ENCODE results near the gene ARHGAP26.

Gene ARHGAP26

GRCh38 chr5:142746532-142747433 lies 23.4 kb upstream of the ARHGAP26 start:
- Histone ChIP-seq H3K4me3 (no peak overlapping the region), H3K27ac (peak overlapping the region in 1 of 21 experiments; percentile 39)

- Histone ChIP-seq H3K4me3 (no peak overlapping the region), H3K27ac (peak overlapping the region in 5 of 21 experiments; percentile 19 to 69 (median 39))
These were observed 22.0 kb upstream of the ARHGAP26 start for GRCh38 chr5:142748132-142748531.

- Histone ChIP-seq H3K4me3 (no peak overlapping the region), H3K27ac (peak overlapping the region in 5 of 21 experiments; percentile 7 to 69 (median 20))
These were observed 21.5 kb upstream of the ARHGAP26 start for GRCh38 chr5:142748568-142749249.

GRCh38 chr5:142749321-142749720 lies 20.9 kb upstream of the ARHGAP26 start:
- Histone ChIP-seq H3K4me3 (no peak overlapping the region), H3K27ac (no peak overlapping the region)

GRCh38 chr5:142753116-142753631 lies 17.0 kb upstream of the ARHGAP26 start:
- Histone ChIP-seq H3K27ac (peak overlapping the region in 4 of 21 experiments; percentile 33 to 39 (median 37)), H3K4me3 (no peak overlapping the region)

GRCh38 chr5:142754031-142754430 lies 16.1 kb upstream of the ARHGAP26 start:
- no peak overlapping the region for H3K4me3 ChIP-seq
- peak overlapping the region in 1 of 21 experiments; percentile 39 for H3K27ac ChIP-seq

- no peak overlapping the region for H3K27ac ChIP-seq
- no peak overlapping the region for H3K4me3 ChIP-seq
These were observed 13.6 kb upstream of the ARHGAP26 start for GRCh38 chr5:142756576-142756975.

- no peak overlapping the region for H3K4me3 ChIP-seq
- no peak overlapping the region for H3K27ac ChIP-seq
These were observed 12.6 kb upstream of the ARHGAP26 start for GRCh38 chr5:142757564-142757963.

GRCh38 chr5:142758062-142758795 lies 11.9 kb upstream of the ARHGAP26 start:
- Histone ChIP-seq H3K27ac (no peak overlapping the region), H3K4me3 (no peak overlapping the region)

GRCh38 chr5:142758796-142759145 lies 11.4 kb upstream of the ARHGAP26 start:
- H3K27ac ChIP-seq: no peak overlapping the region
- H3K4me3 ChIP-seq: no peak overlapping the region

GRCh38 chr5:142763701-142764100 lies 6.5 kb upstream of the ARHGAP26 start:
- Histone ChIP-seq H3K4me3 (no peak overlapping the region), H3K27ac (no peak overlapping the region)

- no peak overlapping the region for H3K4me3 ChIP-seq
- no peak overlapping the region for H3K27ac ChIP-seq
These were observed 3.0 kb upstream of the ARHGAP26 start for GRCh38 chr5:142767178-142767577.

- no peak overlapping the region for H3K27ac ChIP-seq
These were observed 2.3 kb upstream of the ARHGAP26 start for GRCh38 chr5:142767911-142768310.

GRCh38 chr5:142769251-142769792 lies 855 bp upstream of the ARHGAP26 start:
- H3K4me3 ChIP-seq: peak overlapping the region; percentile 67 to 81 (median 76)

More at GRCh38 chr5:142767911-142768310, 2.3 kb upstream of the ARHGAP26 start:
- H3K4me3 ChIP-seq: no peak overlapping the region

GRCh38 chr5:142770650-142771609 lies 753 bp downstream of the ARHGAP26 start:
- peak overlapping the region; percentile 54 to 85 (median 75) for H3K27ac ChIP-seq
- H3K4me3 ChIP-seq: peak overlapping the region; percentile 67 to 81 (median 76)

More at GRCh38 chr5:142769251-142769792, 855 bp upstream of the ARHGAP26 start:
- peak overlapping the region in 11 of 21 experiments; percentile 15 to 81 (median 71) for H3K27ac ChIP-seq

- H3K4me3 ChIP-seq: peak overlapping the region; percentile 67 to 81 (median 76)
- H3K27ac ChIP-seq: peak overlapping the region in 7 of 21 experiments; percentile 72 to 84 (median 75)
These were observed 1.5 kb downstream of the ARHGAP26 start for GRCh38 chr5:142771666-142772065.

GRCh38 chr5:142772446-142773293 lies 2.5 kb downstream of the ARHGAP26 start:
- Histone ChIP-seq H3K27ac (peak overlapping the region in 1 of 21 experiments; percentile 82), H3K4me3 (peak overlapping the region in 1 of 7 experiments; percentile 76)
